Right ventricle myocardium superior (tissue), 1 donor: ENCODE measurements around the gene NTRK2. TPM values are rescaled to one million over a fixed set of nuclear protein-coding genes. Genes with fewer than 3 reads are reported as not detected.

Source experiments
- ATAC-seq: fragments of 200-7000 bp; cut with Tn5 transposase; one replicate; pipeline ENCODE4 v1.9.1; 2020; ENCODE audit warnings: mild to moderate bottlenecking; ENCODE audit not compliant: poor library complexity
- DNase-seq: peaks from one replicate; pipeline ENCODE4 v3.0.0-alpha.2; 2020
- intact Hi-C: fragments of 100-400 bp; cut with DNase I; formaldehyde crosslinking; loops from one replicate; pipeline ENCODE4 v1.11.2; 2022
- total RNA-seq: library from RNA; stranded (reverse); fragmentation: NEBNext Ultra II Directional; extraction: Animal tissue kit (Norgen Biotek cat#: 25700); gene quantifications from one replicate; pipeline ENCODE4 v1.2.1, GENCODE V29; 2021
- donor health status: DM: no; HTN: yes; CAD: no; lungs with severe emphysema.

The NTRK2 gene
- total RNA-seq, 1 donor from 2014 or later = 4.5 TPM

DNA sequence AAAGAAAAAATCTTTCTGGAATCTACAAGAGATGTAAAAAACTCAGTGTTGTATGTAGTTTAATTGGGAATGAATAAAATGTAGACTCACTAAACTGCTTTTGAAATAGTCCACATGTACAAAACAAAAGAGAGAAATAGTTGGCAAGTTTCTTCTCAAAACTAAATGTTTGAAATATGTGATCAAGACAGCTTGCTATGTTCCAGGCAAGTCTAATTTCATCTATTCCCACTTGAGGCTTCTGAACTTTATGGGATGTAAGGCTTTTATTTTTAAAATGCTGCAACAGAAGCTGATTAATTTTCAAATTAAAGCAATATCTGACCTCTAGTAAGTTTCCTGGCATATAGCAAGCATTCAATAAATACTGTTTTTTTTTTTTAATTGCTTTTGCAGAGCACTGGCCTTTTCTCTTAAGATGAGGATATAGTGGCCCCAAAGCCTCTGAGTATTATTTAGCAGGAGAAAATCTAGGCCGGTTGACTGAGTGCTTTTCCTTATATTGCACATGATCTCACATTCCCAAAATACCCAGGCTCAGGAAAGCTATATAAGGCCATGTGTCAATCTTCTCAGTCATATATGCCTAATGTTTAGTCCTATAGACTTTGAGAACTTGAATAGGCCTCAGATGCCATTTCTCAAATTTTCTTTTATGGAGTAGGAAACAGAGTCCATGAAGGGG, 183.2 kb downstream of the NTRK2 start:
- intact Hi-C loops = loop anchor here (5.0 kb wide), 1 partner anchor 95 kb away; no protein-coding TSS in a partner anchor
- DNase-seq = no peak

DNA sequence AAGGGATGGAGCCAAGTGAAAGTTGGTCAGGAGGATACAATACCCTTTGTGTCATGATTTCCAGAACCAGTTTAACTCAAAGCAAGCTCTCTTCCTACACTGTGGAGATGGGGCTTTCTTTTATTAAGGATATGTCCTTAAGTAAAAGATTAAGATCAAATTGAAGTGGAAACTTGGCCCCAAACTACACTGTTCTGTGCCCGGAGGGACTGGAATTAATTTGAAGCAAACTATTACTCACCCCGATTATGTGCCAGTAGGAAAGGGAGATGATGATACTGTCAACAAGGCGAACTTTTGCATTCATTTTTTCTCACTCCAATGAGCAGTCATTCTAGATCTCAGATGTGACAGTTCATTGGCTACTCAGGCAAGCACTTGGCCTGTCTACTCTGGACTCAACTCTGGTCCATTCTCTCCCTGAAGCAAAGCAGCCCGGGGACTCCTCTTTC, 186.7 kb downstream of the NTRK2 start:
- DNase-seq (peak; percentile 47), ATAC-seq (peak; percentile 75)
- intact Hi-C loops = no loop called here

More for the DNA sequence above, 183.2 kb downstream of the NTRK2 start:
- ATAC-seq = no peak

DNA sequence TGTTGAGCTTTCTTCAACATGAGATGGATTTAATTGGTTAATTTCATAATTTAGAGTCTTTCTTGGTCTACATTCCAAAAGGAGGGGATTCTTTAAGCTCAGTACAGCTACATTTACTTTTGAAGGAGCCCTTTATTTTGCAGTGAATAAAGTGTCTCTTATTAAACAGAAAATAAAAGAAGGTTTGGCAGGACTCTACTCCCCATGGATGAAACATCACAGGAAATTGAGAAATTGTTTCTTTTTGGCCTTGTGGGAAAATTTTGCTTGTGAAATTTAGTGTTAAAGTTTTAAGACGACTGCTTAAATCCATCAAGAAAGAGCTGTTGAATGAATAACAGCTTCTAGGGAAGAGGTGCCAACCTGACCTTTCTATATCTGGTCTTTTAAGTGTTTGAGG, 187.7 kb downstream of the NTRK2 start:
- DNase-seq = no peak
- intact Hi-C loops = no loop called here
- peak; percentile 70 for ATAC-seq

DNA sequence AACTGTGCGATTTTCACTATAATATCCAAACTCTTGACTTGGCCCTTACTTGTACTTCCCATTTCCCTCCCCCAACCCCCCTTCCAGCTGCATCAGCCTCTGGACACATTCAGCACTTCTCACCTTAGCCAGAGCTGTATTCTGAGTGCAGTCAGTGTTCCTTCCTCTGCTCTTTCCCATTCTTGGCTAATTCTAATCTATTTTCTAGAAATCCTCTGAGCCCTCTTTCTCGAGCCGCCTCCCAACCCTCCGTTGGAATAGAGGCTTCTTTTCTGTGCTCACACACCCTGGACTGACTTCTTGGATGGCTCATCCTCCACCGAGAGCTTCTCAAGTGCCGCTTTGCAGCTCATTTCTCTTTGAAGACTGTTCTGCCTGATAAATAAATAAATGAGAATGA, 188.8 kb downstream of the NTRK2 start:
- DNase-seq (peak; percentile 52), ATAC-seq (peak; percentile 62)
- intact Hi-C loops = no loop called here

DNA sequence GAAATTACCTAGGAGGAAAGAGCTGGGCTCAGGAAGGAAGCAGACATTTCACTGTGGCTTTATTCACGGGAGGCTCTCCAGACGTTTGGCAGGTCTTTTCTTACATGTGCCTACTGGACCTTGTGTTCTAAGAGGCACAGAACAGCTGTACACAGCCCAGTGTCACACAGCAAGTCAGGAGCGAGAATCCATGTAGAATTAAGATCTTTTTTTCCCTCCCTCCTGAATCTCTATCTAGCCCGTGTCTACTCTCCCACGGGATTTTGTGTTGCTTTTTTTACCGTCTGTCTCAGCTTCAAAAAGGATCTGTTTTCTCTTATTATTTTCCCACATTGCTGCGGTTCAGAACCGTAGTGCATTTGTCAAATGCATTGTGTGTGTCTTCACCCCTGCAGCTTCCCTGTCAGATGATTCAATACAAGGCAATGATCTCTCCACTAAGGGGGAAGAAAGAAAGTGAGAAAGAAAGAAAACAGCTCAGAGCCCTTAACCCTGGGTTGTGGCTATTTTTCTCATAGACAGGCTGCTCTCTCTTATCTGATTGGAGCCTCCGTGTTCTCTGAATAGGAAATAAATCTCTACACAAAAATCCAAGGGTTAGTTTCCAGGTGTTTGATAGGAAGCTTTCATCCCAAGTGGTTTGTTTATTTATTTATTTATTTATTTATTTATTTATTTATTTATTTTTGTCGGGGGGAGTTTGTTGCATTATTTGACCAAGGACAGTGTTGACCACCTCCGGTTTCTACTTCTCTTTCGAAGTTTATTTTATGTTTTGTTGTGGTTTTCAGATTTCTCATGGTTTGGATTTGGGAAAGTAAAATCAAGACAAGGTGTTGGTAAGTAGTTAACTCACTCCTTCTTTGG, 191.0 kb downstream of the NTRK2 start:
- ATAC-seq (no peak), DNase-seq (no peak)
- intact Hi-C loops = no loop called here

DNA sequence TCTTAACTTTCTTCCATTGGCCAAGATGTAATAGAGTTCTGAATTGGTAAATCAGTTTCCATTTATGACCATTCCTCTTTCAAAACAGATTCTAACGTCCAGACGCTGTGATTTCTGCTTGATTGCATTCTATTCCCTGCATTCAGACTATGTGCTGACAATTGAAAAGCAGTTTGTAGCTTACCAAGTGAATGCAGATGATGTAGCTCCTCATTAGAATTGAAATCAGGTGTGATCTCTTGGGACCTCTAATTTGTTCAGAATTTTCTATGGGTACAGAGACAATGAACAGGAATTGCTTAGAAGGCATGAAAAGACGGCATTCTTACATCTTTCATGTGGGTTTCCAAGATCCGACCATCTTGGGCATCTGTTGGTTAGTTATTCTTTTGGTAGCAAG, 191.9 kb downstream of the NTRK2 start:
- intact Hi-C loops = no loop called here
- DNase-seq (no peak), ATAC-seq (no peak)

DNA sequence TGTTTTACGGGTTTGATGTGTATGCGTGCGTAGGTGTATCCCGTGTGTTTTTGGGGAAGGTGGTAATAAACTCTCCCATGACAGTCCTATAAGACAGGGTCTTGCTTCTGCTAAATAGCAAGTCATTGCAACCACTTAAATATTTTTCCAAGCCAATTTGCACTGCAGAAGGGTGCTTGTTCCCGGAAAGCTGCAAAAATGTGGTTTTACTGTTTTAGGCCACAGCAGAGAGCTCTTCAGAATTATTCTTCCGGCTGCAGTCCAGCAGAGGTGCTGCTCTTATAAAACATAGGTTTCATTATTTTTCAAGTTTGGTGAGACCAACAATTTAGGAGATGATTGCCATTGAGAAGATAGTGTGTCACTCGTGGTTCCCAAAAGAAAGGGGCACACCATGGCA, 192.8 kb downstream of the NTRK2 start:
- ATAC-seq = no peak

DNA sequence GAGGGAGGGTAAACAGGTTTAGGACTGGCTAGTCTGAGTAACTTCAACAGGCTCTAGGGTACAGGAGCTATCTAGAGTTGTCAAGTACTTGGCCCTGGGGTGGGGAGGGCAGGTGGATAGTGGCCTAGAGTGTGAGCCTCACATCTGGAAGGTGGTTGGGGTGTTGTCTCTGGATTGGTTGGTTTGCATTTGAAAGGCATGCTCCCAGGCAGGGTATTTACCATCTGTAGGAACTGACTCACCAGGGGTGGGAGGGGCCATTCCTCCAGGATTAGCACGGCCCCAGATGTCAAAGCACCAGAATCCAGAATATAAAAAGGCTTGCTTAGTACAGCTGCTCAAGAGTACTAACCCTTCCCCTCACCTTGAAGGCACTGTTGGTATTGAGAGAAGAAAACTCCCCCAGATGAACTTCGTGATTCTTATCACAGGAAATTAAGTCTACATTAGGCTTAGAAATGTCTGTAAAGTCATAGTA, 193.3 kb downstream of the NTRK2 start:
- ATAC-seq (no peak), DNase-seq (no peak)
- intact Hi-C loops = no loop called here

More for the DNA sequence above, 192.8 kb downstream of the NTRK2 start:
- intact Hi-C loops = no loop called here
- no peak for DNase-seq

DNA sequence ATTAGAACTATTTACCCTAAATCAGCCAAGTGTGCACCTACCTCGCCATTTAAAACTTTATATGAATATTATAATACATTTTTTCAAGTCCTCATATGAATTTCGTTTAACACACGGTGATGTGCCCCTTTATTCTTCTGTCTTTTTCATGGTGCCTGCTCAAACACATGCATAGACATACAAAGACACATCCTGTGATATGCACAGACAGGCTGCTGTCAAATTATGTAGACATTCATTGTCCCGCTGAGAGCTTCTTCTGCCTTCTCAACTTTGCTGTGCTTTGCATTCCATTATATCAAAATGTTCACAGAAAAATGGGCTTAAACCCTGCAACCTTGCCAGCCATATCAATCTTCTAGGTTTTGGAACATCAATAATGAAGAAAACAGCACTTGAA, 193.8 kb downstream of the NTRK2 start:
- intact Hi-C loops = no loop called here
- DNase-seq (no peak), ATAC-seq (no peak)

DNA sequence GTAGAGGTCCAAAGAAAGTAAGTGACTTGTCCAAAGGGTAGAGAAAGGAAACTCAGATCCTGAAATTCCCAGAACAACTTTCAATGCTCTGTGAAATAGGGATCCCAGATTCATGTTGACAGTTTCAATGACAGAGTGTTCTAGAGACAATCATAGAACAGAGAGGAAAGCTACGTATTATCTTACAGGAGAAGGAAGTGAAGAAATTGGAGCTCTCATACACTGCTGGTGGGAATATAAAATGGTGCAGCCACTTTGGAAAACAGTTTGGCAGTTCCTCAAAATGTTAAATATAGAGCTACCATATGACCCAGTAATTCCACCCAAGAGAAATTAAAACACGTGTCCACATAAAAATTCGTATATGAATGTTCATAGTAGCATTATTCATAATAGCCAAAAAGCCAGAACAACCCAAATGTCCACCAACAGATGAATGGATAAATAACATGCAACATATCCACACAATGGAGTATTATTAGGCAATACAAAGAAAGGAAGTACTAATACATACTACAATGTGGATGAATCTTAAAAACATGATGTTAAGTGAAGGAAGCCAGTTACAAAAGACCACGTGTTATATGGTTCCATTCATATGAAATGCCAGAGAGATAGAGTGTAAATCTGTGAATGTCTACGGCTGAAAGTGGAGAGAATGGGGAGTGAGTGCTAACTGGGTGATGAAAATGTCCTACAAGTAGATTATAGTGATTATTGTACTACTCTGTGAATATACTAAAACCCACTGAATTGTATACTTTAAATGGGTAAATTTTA, 197.1 kb downstream of the NTRK2 start:
- ATAC-seq (peak; percentile 79), DNase-seq (no peak)
- intact Hi-C loops = no loop called here

DNA sequence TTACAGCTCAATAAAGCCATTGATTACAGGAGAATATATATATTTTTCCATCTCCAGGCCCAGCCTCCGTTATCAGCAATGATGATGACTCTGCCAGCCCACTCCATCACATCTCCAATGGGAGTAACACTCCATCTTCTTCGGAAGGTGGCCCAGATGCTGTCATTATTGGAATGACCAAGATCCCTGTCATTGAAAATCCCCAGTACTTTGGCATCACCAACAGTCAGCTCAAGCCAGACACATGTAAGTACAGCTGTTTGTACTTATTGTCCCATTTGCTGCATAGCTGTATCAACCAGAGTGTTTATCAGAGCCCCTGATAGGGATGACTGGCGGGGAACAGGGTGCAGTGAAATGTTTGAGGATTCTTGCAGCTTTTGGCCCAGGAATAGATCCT, 197.7 kb downstream of the NTRK2 start:
- intact Hi-C loops = no loop called here
- peak; percentile 85 for ATAC-seq

DNA sequence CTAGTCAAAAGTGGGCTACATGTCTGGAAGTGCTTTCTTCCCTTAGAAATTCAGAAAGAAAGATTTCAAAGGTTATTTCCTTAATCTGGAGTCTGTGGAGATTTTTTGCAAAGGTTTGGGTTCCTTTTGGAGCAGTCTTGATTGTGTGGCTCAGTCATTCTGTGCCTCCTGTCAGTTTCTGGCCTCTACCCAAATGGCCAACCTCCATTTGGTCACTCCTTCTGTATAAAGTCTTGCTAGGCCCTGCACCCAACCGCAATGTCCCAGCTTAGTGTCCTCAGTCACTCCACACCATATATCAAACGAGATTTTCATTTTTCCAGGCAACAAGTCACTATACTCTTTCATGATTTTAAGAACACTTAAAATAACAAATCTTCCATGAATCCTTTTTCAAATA, 199.6 kb downstream of the NTRK2 start:
- ATAC-seq (no peak), DNase-seq (no peak)
- intact Hi-C loops = no loop called here

More for the DNA sequence above, 197.7 kb downstream of the NTRK2 start:
- DNase-seq = no peak

DNA sequence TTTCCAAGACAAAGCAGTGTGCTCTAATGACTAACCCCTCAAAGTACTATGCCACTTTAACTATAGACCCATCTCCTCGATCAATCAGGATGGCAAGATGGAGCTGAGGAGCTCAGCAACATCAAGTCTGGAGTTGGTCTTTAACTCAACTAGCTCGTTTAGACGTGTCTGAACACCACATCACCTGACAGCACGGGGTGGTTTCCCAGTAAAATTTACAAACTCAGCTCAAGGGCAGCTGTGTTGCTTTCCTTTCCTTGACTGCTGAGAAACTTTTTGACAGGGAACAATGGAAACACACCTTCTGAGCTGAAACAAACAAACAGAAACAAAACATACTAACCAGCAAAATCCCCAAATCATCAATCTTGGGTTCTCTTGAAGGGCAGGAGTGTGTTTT, 202.5 kb downstream of the NTRK2 start:
- intact Hi-C loops = no loop called here
- no peak for ATAC-seq

DNA sequence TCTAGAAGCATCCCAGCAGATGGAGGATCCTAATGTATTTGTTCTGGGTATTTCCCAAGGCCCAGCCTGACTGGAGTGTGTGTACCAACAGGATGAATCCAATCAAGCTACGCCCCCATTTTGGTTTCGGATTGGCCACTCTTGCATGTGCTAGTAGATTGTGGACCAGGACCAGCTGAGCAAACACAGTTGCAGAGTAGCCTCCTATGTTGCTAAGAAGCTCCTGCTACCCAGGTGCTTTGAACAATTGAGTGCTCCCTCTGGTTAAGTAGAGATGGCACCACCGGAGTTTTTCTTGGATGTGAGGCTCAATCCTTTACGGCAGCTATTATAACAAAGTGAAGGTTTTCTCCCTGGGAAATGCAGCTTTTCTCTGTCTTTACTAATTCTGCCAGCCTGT, 204.5 kb downstream of the NTRK2 start:
- intact Hi-C loops = no loop called here
- no peak for ATAC-seq

More for the DNA sequence above, 202.5 kb downstream of the NTRK2 start:
- DNase-seq = no peak

DNA sequence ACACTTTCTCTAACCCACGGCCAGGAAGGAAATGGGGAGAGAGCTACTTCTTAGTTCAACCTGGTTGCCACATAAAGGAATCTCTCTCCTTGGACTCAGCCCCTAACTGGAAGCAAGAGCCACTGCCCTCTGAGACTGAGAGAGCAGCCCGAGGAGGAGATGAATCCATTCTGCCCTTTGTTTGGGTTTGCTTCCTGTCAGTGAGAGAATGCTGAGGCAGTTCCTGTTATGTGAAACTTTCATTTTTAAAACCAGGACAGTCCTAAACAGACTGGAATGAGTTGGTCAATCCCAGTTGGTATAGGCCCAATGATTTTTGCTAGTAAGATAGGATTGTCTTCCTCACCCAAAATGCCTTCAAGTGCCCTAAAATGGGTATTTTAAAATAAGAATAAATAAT, 205.1 kb downstream of the NTRK2 start:
- intact Hi-C loops = no loop called here
- DNase-seq = no peak
- ATAC-seq = peak; percentile 73

More for the DNA sequence above, 204.5 kb downstream of the NTRK2 start:
- DNase-seq = no peak

DNA sequence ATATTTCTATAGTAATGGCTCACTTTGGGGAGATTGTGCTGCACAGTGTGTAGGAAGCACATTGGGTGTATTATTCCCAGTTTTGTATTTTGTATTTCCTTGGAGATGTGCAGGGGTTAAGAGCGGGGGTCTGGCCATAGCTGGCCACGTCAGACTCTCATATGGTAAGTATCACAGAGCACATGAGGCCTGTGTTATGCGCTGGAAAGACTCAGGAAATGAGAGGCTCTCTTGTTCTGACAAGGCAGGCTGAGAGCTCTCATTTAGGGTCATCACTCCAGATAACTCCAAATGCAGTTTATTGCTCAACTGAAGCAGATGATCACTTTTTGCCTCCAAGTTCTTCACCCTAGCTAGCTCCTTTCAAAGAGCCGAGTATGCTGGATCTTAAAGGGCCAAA, 205.7 kb downstream of the NTRK2 start:
- DNase-seq (no peak), ATAC-seq (peak; percentile 74)
- intact Hi-C loops = no loop called here

DNA sequence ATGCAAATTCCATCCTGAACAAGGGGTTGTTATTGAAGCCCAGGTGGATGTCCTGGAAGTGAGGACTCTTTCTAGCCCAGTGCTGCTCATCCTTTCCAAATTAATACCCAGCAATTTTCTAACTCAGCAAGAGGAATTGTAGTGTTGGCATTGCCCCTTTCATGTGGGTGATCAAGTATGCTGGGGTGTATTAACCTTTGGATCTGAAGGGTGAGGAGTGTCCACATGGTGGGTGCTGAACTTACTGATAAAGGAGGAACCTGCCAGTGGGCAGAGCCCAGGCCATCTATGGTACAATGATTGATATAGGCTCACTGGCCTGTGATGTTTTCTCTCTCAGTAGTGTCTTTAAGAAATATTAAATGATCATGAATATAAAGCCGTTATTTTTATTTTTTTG, 210.1 kb downstream of the NTRK2 start:
- ATAC-seq (no peak), DNase-seq (no peak)
- intact Hi-C loops = no loop called here

DNA sequence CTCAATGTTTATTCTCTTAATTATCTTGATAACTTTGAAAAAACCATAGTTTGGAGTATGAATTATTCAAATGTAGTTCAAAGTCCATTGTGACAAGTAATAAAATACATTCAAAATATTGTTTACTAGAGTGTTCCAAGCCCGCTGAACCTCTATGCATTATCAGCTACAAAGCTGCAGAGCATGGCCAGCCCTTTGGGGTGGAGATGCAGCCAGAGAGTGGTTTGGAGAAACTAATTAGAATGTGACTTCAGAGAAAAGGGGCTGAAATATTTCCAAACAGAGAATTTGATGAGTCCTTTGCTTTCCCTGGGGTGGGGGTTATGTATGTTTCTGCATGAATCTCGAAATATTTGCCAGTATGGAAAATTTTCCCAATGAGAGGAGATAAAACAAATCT, 211.3 kb downstream of the NTRK2 start:
- ATAC-seq = no peak
- no peak for DNase-seq
- intact Hi-C loops = no loop called here

DNA sequence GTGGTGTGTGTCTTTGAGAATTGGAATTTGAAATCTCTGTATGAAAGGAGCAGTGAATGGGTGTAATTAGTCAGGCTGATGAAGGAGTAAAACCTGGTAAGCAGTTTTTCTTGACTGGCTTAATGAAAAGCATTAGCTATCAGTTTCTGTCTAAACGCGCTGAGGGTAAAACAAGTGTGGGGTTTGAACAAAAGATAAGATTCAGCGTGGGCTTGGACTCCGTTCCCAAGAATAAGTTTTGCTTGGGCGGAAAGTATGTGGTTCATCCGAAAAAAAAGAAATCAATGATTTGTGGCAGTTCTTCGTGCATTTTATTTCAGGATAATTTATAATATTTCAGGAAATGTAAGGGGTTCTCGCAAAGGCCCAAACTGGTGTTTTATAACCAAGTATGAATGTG, 217.3 kb downstream of the NTRK2 start:
- DNase-seq (no peak), ATAC-seq (no peak)
- intact Hi-C loops = no loop called here
